GM21737 (cell line): ENCODE results near the gene CTNS.
A peak's percentile ranks its signal among the peaks of the same experiment; 100 is the strongest.
"Not testable (repeated sequence)": the region's sequence is repeated elsewhere in the genome, so short reads cannot be mapped to it uniquely, and the experiment has no call there.

Experiments
- ATAC-seq: cut with Tn5 transposase; IDR thresholded peaks from one replicate; pipeline ENCODE4 v1.9.1; 2021; ENCODE audit warnings: mild to moderate bottlenecking, moderate library complexity; ENCODE audit not compliant: unreplicated experiment

Gene CTNS

DNA sequence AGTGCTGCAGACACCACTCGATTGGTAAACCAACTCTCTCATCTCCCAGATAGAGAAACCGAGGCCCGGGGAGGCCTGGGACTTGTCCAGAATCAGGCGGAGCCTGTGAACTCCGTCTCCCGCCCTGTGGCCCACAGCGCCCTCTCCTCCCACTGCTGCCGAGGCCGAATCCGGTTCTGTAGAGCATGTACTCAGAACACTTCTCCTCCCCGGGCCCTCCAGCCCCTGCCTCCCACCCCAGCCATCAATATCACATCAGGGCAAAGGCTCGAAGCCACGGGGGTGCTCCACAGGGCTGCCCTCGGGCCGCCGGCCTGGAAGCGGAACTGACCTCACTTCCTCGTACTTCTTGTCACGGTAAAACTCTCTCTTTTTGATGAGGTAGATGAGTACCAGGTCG, 45.0 kb downstream of the CTNS start:
- no peak for ATAC-seq

DNA sequence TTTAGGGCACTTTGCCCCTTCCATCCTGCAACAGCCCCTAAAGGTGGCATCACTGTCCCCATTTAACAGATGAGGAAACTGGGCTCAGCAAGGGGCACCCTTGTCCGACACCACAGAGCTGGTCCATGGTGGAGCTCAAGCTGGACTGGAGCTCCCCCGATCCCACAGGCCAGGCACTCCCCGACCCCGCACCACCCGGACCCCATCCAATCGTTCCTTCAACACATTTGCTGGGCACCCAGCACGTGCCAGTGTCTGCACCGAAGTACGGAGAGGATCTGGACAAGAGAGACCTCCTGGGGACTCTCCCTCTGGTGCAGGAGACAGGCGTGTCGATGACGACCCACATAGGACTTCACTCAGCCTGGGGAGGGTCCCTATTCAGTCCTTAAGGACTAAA, 45.5 kb downstream of the CTNS start:
- ATAC-seq, result no peak

- no peak for ATAC-seq
Observed at GRCh38 chr17:3683054-3683511, 46.5 kb downstream of the CTNS start.

- no peak for ATAC-seq
Observed at GRCh38 chr17:3685174-3685573, 48.6 kb downstream of the CTNS start.

GRCh38 chr17:3688027-3688553, 51.5 kb downstream of the CTNS start:
- no peak for ATAC-seq

DNA sequence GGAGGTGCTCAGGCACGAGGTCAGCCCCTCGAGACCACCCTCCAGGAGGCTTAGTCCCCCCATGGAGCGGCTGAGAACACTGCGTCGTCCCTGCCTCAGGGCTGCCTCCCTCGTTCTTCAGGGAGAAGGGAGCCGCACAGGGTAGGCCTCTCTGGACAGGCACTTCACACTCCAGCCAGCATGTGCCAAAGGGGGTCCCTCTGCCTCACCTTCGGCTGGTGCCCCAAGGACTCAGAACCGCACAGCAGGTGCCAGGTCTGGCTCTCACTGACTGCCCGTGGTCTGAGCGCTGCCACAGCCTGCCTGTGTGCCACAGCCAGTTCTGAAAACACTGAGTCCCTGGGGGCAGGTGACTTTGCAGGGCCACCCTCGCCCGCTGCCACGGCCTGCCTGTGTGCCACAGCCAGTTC, 52.3 kb downstream of the CTNS start:
- no peak for ATAC-seq

DNA sequence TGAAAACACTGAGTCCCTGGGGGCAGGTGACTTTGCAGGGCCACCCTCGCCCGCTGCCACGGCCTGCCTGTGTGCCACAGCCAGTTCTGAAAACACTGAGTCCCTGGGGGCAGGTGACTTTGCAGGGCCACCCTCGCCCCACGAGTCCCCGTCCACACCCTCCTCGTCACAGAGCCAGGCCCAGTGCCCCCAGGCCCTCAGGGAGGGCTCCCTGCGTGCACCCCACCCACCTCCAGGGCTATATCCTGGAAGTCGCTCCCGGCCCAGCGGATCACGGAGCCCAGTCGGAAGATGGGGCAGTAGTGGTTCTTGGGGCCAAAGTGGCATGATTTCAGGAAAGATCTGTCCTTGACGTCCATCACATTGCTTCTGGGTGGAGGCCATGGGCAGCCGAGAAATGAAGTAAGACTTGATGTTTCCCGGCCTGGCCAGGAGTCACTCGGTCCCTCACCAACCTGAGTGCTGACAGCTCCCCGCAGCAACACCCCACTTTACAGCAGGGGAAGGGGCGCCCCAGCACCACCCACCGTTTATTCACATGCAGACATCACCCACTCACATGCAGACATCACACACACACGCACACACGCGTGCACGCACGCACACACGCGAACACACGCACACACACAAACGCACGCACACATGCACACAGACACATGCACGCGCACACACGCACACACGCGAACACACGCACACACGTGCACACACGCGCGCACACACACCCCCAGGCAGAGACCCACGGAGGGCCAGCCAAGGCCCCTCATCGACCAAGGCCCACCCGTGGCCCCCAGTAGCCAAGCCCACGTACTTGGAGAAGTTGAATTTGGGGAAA, 52.9 kb downstream of the CTNS start:
- no peak for ATAC-seq

- no peak for ATAC-seq
Observed at GRCh38 chr17:3690094-3690715, 53.6 kb downstream of the CTNS start.

DNA sequence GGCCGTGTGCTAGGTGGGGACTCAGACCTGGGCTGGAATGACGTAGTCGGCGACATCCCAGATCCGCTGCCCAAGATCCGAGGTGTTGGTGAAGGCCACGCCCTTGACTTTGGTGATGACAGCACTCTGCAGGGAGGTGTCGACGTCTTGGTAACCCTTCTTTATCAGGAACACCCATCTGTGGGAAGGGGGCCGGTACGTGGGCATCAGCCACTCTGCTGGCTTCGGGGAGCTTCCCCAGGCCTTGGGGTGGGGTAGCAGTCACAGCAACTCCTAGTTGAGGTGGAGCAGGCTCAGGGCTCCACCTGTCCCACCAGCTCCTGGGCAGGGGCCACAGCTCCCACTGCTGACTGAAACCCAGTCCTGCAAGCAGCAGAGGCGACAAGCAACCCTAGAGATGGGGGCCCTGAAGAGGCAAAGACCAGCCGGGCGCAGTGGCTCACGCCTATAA, 55.1 kb downstream of the CTNS start:
- ATAC-seq, result no peak

GRCh38 chr17:3692346-3692745, 55.8 kb downstream of the CTNS start:
- no peak for ATAC-seq

GRCh38 chr17:3693141-3693540, 56.6 kb downstream of the CTNS start:
- ATAC-seq, result no peak

DNA sequence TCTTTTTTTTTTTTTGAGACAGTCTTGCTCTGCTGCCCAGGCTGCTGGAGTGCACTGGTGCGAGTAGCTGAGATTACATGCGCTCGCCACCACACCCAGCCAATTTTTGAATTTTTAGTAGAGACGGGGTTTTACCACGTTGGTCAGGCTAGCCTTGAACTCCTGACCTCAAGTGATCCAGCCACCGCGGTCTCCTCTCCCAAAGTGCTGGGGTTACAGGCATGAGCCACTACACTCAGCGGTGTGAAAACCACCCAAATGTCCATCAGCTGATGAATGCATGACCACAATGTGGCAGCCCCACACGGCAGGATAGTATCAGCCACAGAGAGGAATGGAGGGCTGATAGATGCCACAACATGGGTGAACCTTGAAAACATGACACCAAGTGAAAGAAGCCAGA, 57.3 kb downstream of the CTNS start:
- peak; percentile 52 for ATAC-seq

- no peak for ATAC-seq
Observed at GRCh38 chr17:3695129-3695722, 58.7 kb downstream of the CTNS start.

- no peak for ATAC-seq
Observed at GRCh38 chr17:3695723-3696411, 59.3 kb downstream of the CTNS start, which contains the start of gene P2RX5. TSS of gene P2RX5 (minus strand) at chr17:3696155. CDS start at chr17:3696005, 150 bp downstream.

DNA sequence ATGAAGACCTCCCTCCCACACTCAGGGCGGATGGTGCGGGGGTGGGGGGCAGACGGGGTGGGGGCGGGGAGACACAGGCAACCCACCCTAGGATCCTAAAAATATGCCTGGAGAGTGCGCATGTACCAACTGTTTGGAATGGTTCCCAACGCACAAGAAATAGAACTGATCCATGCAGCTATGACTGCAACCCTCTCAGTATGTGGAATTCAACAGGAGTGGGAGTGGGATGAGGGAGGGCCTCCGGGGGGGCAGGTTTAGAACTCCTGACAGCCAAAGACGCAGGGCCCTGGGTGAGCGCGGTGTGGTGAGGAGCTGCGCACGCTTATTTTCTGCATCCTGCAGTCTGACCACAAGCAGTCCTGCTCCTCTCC, 60.5 kb downstream of the CTNS start:
- no peak for ATAC-seq

GRCh38 chr17:3698139-3698538, 61.6 kb downstream of the CTNS start:
- ATAC-seq, result no peak

DNA sequence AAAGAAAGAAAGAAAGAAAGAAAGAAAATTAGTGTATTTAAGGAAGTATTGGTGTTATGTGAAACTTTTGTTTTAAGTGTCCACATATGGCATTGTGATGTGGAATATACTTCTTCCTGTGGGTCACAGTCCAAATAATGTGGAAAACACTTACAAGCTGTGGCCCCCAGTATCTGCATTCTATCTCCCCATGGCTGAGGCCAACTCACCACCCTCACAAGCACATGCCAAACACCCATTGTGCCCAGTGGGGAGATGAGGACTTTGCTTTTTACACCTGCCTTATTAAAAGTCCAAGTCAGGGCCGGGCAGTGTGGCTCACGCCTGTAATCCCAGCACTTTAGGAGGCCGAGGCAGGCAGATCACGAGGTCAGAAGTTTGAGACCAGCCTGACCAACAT, 63.4 kb downstream of the CTNS start:
- ATAC-seq, result no peak

DNA sequence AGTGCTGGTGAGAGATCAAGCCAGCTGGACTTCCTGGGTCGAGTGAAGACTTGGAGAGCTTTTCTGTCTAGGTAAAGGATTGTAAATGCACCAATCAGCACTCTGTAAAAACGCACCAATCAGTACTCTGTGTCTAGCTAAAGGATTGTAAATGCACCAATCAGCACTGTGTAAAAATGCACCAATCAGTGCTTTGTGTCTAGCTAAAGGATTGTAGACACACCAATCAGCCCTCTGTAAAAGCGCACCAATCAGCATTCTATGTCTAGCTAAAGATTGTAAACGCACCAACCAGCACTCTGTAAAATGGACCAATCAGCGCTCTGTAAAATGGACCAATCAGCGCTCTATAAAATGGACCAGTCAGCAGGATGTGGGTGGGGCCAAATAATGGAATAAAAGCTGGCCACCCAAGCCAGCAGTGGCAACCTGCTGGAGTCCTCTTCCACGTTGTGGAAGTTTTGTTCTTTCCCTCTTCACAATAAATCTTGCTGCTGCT, 65.5 kb downstream of the CTNS start:
- not testable (repeated sequence) for ATAC-seq

DNA sequence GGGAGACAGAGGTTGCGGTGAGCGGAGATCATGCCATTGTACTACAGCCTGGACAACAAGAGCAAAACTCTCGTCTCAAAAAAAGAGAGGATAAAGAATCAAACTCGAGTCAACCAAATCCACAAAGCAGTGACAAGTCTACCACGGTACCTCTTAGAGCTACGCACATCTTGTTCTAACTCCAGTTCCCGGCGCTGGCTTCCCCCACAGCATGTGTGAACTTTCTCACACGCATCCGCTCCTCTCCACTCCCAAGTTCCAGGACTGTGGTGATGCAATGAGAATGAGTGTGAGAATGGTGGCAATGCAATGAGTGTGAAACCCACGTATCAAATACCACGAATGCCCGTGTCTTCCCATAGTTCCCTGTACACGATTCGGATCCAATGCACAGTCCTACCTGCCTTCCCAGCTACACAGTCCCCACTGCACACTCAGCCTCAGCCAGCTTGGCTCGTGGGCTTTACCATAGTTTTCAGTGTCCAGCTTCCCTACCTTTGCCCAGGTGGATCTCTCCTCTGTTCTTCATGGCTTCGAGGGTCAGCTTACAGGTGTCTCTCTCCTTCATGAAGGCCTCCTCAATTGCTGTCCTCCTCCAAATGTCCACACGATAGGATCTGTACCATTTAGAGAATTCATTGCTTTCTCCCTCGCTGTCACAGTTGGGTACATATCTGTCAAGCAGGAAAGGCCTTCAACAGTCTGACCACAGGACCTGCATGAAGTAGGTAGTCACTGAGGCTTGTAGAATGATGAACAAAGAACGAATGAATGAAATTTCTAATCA, 68.6 kb downstream of the CTNS start:
- ATAC-seq, result no peak

DNA sequence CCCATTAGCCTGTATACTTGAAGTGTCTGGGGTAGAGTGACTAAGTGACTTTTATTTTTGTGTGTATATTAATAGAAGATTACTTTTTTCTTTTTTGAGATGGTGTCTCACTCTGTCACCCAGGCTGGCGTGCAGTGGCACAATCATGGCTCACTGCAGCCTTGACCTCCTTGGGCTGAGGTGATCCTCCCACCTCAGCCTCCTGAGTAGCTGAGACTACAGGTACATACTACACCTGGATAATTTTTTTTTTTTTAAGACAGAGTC, 69.1 kb downstream of the CTNS start:
- not testable (repeated sequence) for ATAC-seq
